A549 (cell line): Measurements from ENCODE around the gene CXCR2. TPM values are rescaled to one million over a fixed set of nuclear protein-coding genes. Genes with fewer than 3 reads are reported as not detected.
"Not testable (repeated sequence)": the region's sequence is repeated elsewhere in the genome, so short reads cannot be mapped to it uniquely, and the experiment has no call there.

Experiments
- ATAC-seq, 2 experiments: fragments of 200-7000 bp in 1 of 2; fragments of >200 bp in 1 of 2; cut with Nextera tagmentation in 1 of 2; cut with Tn5 transposase in 1 of 2; 3 replicates each; pipeline versions ENCODE4 v1.8.0 to v1.9.1; 2018 to 2020; ENCODE audit warnings: mild to moderate bottlenecking in 1 of 2, moderate library complexity in 1 of 2
- CTCF ChIA-PET: fragments of 300-600 bp; sonication (Branson Sonifier 250); formaldehyde crosslinking; extraction: SDS; loops from one replicate; lab custom pipeline; 2021; ENCODE audit warnings: antibody characterized with exemption, inconsistent platforms; lab: Yijun Ruan, JAX
- POLR2A ChIA-PET: fragments of 350-600 bp; formaldehyde crosslinking; extraction: SDS; loops from one replicate; lab custom pipeline; 2021; ENCODE audit warnings: antibody characterized with exemption, inconsistent platforms; lab: Yijun Ruan, JAX
- DNase-seq, 2 experiments: peaks; one replicate each; pipeline versions ENCODE4 v3.0.0 to v3.0.0-alpha.2; 2011 to 2016; ENCODE audit warnings: low read depth in 1 of 2, low spot score in 1 of 2
- FAIRE-seq: peaks from 2 replicates; lab custom pipeline; 2011; peaks lifted over from hg19 to GRCh38; lab: Jason Lieb, UNC
- H3K27ac ChIP-seq, 2 experiments: fragments of >200 bp; sonication (Bioruptor Twin); formaldehyde crosslinking; 3 replicates each; pipeline ENCODE4 v1.5.1; 2016 to 2017
- H3K4me1 ChIP-seq: fragments of >200 bp; sonication (Bioruptor Twin); formaldehyde crosslinking; 3 replicates; pipeline ENCODE4 v1.6.1; 2016
- H3K4me2 ChIP-seq: fragments of >200 bp; sonication (Bioruptor Twin); formaldehyde crosslinking; 3 replicates; pipeline ENCODE4 v1.6.1; 2016
- H3K4me3 ChIP-seq: fragments of >200 bp; sonication (Bioruptor Twin); formaldehyde crosslinking; 3 replicates; pipeline ENCODE4 v1.5.1; 2016
- H3K9me3 ChIP-seq: fragments of >200 bp; sonication (Bioruptor Twin); formaldehyde crosslinking; 3 replicates; pipeline ENCODE4 v1.6.1; 2016
- ATOH8 ChIP-seq: fragments of 250-450 bp; sonication (Bioruptor Pico); IDR thresholded peaks from 2 replicates; pipeline ENCODE4 v1.5.0; 2020; ENCODE audit warnings: low read depth, mild to moderate bottlenecking, moderate library complexity
- CHD2 ChIP-seq: fragments of 150-350 bp; IDR thresholded peaks from 2 replicates; pipeline ENCODE4 v1.6.1; 2014; ENCODE audit warnings: low read length; ENCODE audit not compliant: partially characterized antibody
- E2F6 ChIP-seq: IDR thresholded peaks from 2 replicates; pipeline ENCODE4 v1.6.1; 2012; ENCODE audit warnings: low read depth, borderline replicate concordance
- FOSL2 ChIP-seq, 2 experiments: fragments of 450-650 bp in 1 of 2; fragments of >200 bp in 1 of 2; sonication (Bioruptor Twin) in 1 of 2; formaldehyde crosslinking; IDR thresholded peaks; 2 replicates each; pipeline versions ENCODE4 v1.5.0 to v1.6.1; 2016 to 2020; ENCODE audit warnings: mild to moderate bottlenecking in 1 of 2, moderate library complexity in 1 of 2
- HEYL ChIP-seq: fragments of 250-450 bp; sonication (Bioruptor Pico); IDR thresholded peaks from 2 replicates; pipeline ENCODE4 v1.8.0; 2021; ENCODE audit warnings: mild to moderate bottlenecking, moderate library complexity
- HOXB5 ChIP-seq: fragments of 250-450 bp; sonication (Bioruptor Pico); IDR thresholded peaks from 2 replicates; pipeline ENCODE4 v1.5.0; 2020; ENCODE audit warnings: mild to moderate bottlenecking, moderate library complexity
- MAFK ChIP-seq: fragments of 450-650 bp; IDR thresholded peaks from 2 replicates; pipeline ENCODE4 v1.6.1; 2014; ENCODE audit not compliant: partially characterized antibody
- MAX ChIP-seq: IDR thresholded peaks from 2 replicates; pipeline ENCODE4 v1.6.1; 2012
- MAZ ChIP-seq: fragments of 150-350 bp; IDR thresholded peaks from 2 replicates; pipeline ENCODE4 v1.6.1; 2014; ENCODE audit warnings: antibody characterized with exemption, low read depth, low read length, borderline replicate concordance
- NR3C1 ChIP-seq: fragments of >200 bp; sonication (Bioruptor Twin); formaldehyde crosslinking; IDR thresholded peaks from 3 replicates; pipeline ENCODE4 v1.6.1; 2017
- RAD21 ChIP-seq, 2 experiments: fragments of >200 bp in 1 of 2; sonication (Bioruptor Twin) in 1 of 2; formaldehyde crosslinking in 1 of 2; IDR thresholded peaks in 1 of 2; conservative IDR thresholded peaks in 1 of 2; 2 replicates in 1 of 2; 3 replicates in 1 of 2; pipeline ENCODE4 v1.6.1; 2012 to 2018; ENCODE audit warnings: inconsistent platforms in 1 of 2
- RCOR1 ChIP-seq: fragments of 150-350 bp; IDR thresholded peaks from 2 replicates; pipeline ENCODE4 v1.6.1; 2014; ENCODE audit warnings: antibody characterized with exemption, low read length, low read depth
- RNF2 ChIP-seq: fragments of 200-600 bp; sonication (generic); IDR thresholded peaks from 2 replicates; pipeline ENCODE4 v1.6.1; 2016; ENCODE audit warnings: low read depth, mild to moderate bottlenecking, antibody characterized with exemption, moderate library complexity, borderline replicate concordance
- SMC3 ChIP-seq: fragments of >200 bp; sonication (Bioruptor Twin); formaldehyde crosslinking; IDR thresholded peaks from 3 replicates; pipeline ENCODE4 v1.6.1; 2018; ENCODE audit warnings: inconsistent platforms
- USF2 ChIP-seq: fragments of 450-650 bp; IDR thresholded peaks from 2 replicates; pipeline ENCODE4 v1.6.1; 2014; ENCODE audit warnings: antibody characterized with exemption
- ZC3H11A ChIP-seq: fragments of 450-650 bp; IDR thresholded peaks from 2 replicates; pipeline ENCODE4 v1.6.1; 2014; ENCODE audit warnings: antibody characterized with exemption, mild to moderate bottlenecking
- ZFP36 ChIP-seq: fragments of 450-650 bp; IDR thresholded peaks from 2 replicates; pipeline ENCODE4 v1.6.1; 2014; ENCODE audit warnings: borderline replicate concordance; ENCODE audit not compliant: partially characterized antibody
- ZNF302 ChIP-seq: fragments of 250-450 bp; sonication (Bioruptor Pico); IDR thresholded peaks from 2 replicates; pipeline ENCODE4 v1.9.0; 2021; ENCODE audit warnings: inconsistent platforms, mild to moderate bottlenecking, moderate library complexity
- WGBS: methylation state at CpG from one replicate; pipeline ENCODE4 v1.1.6; 2017; ENCODE audit errors: missing lambda C conversion rate; 5-methylcytosine and 5-hydroxymethylcytosine counted together
- polyA plus RNA-seq, 4 experiments: library from polyadenylated mRNA; depleted of rRNA in 3 of 4; stranded (reverse); fragments of >200 nt; fragmentation: RNase III in 1 of 4; extraction: RNeasy Plus Mini Kit Qiagen cat#74134 plus additional on column Dnase treatment in 1 of 4; gene quantifications; 2 replicates in 3 of 4; 3 replicates in 1 of 4; pipeline ENCODE4 v1.2.3, GENCODE V29; 2011 to 2017

CXCR2 gene
- polyA plus RNA-seq, 2 of the 4 experiments (the other 2 are of a cell fraction), result 0.08 TPM; not detected in 1

GRCh38 chr2:218171744-218172143 is 45.9 kb downstream of the CXCR2 start:
- H3K4me1 ChIP-seq, H3K4me3 ChIP-seq, H3K27ac ChIP-seq, FAIRE-seq, H3K4me2 ChIP-seq, H3K9me3 ChIP-seq, CTCF ChIA-PET, DNase-seq, POLR2A ChIA-PET, ATAC-seq: not testable (repeated sequence)
- peak; percentile 93 for TF ChIP-seq ZC3H11A
- 78% methylated on average over 3 of the region's 3 CpGs for WGBS

- Histone ChIP-seq H3K4me2 (no peak overlapping the region), H3K4me1 (peaks cover 9% of the 10 kb centered on the region; the same call in 1 of the 3 replicates), H3K27ac (no peak overlapping the region), H3K4me3 (no peak overlapping the region), H3K9me3 (no peaks in the 10 kb centered on the region)
- TF ChIP-seq NR3C1, result no peak
- no peak for TF ChIP-seq USF2
- TF ChIP-seq MAZ, result no peak
- TF ChIP-seq SMC3, result no peak
- no peak for TF ChIP-seq MAX
- FAIRE-seq (no peak), ATAC-seq (no peak), DNase-seq (no peak)
- 80% methylated on average over 2 of the region's 2 CpGs for WGBS
- POLR2A ChIA-PET, result no interaction called here
- CTCF ChIA-PET, result interaction anchor here (0.7 to 1.8 kb wide), 3 partner anchors 10 to 12 kb away, joined by 3 to 5 read pairs (median 3); no protein-coding TSS in a partner anchor
Observed at GRCh38 chr2:218172845-218173244, 47.0 kb downstream of the CXCR2 start.

- POLR2A ChIA-PET, result no interaction called here
- TF ChIP-seq RNF2 (no peak), ATOH8 (no peak), FOSL2 (IDR thresholded peaks at IDR 0.05) (no peak), FOSL2 (CRISPR knock-in tag; IDR thresholded peaks at IDR 0.05) (no peak), ZNF302 (no peak)
- TF ChIP-seq, all 56 proteins: peak for 0
- Histone ChIP-seq H3K9me3 (no peaks in the 10 kb centered on the region), H3K4me3 (no peak overlapping the region), H3K4me1 (no peaks in the 10 kb centered on the region), H3K27ac (no peak overlapping the region), H3K4me2 (no peak overlapping the region)
- 87% methylated on average over 4 of the region's 4 CpGs for WGBS
- DNase-seq, result no peak
- ATAC-seq, result no peak
- CTCF ChIA-PET, result interaction anchor here (1.2 kb wide), 1 partner anchor 26 kb away, joined by 3 read pairs; no protein-coding TSS in a partner anchor
- no peak for FAIRE-seq
Observed at GRCh38 chr2:218179782-218180181, 54.0 kb downstream of the CXCR2 start.

GRCh38 chr2:218180467-218181114 is 54.8 kb downstream of the CXCR2 start:
- FAIRE-seq (no peak), ATAC-seq (peak in 1 of 2 experiments; percentile 23; a peak in 2 of 6 replicates), DNase-seq (no peak)
- POLR2A ChIA-PET, result no interaction called here
- no peaks in the 10 kb centered on the region for H3K4me1 ChIP-seq
- peak; percentile 8 for TF ChIP-seq MAFK
- TF ChIP-seq E2F6, result no peak
- H3K4me2 ChIP-seq, result no peak overlapping the region
- CTCF ChIA-PET, result interaction anchor here (1.2 to 2.4 kb wide), 4 partner anchors 10 to 26 kb away, joined by 3 to 5 read pairs (median 3); no protein-coding TSS in a partner anchor
- no peak overlapping the region for H3K27ac ChIP-seq
- WGBS, result 49% methylated on average over 9 of the region's 9 CpGs
- H3K9me3 ChIP-seq, result no peaks in the 10 kb centered on the region
- H3K4me3 ChIP-seq, result no peak overlapping the region

- H3K4me3 ChIP-seq, result no peak overlapping the region
- WGBS, result 39% methylated on average over 1 of the region's 1 CpG
- H3K9me3 ChIP-seq, result no peaks in the 10 kb centered on the region
- no peak for ATAC-seq
- H3K4me2 ChIP-seq, result no peak overlapping the region
- ChIA-PET CTCF (interaction anchor here (1.1 to 1.8 kb wide), 4 partner anchors 12 to 89 kb away, joined by 3 to 5 read pairs (median 4); no protein-coding TSS in a partner anchor), POLR2A (no interaction called here)
- no peak for FAIRE-seq
- no peaks in the 10 kb centered on the region for H3K4me1 ChIP-seq
- no peak for DNase-seq
- no peak for TF ChIP-seq CHD2
- no peak for TF ChIP-seq SMC3
- no peak for TF ChIP-seq NR3C1
- TF ChIP-seq RAD21 (conservative IDR thresholded peaks at IDR 0.05 in 1 of 2, IDR thresholded peaks at IDR 0.05 in 1 of 2), result no peak
- no peak for TF ChIP-seq HEYL (CRISPR knock-in tag)
- TF ChIP-seq RCOR1, result no peak
- no peak for TF ChIP-seq HOXB5 (CRISPR knock-in tag)
- TF ChIP-seq ZFP36, result no peak
- H3K27ac ChIP-seq, result no peak overlapping the region
Observed at GRCh38 chr2:218184331-218184730, 58.5 kb downstream of the CXCR2 start.
